GM21529 (cell line): ENCODE results near the gene ACTRT2.

Source experiments
- ATAC-seq: cut with Tn5 transposase; IDR thresholded peaks from one replicate; pipeline ENCODE4 v1.9.1; 2021; ENCODE audit not compliant: unreplicated experiment

ACTRT2 gene

GRCh38 chr1:3021233-3021671, at the start of gene ACTRT2:
ACTRT2 (plus strand) TSS chr1:3021467; CDS start chr1:3021687, 220 bp downstream.
- no peak for ATAC-seq

- no peak for ATAC-seq
These were observed 49.7 kb upstream of the ACTRT2 start for GRCh38 chr1:2971609-2972008.

- ATAC-seq: no peak
These were observed 49.0 kb upstream of the ACTRT2 start for GRCh38 chr1:2972011-2972878.

GRCh38 chr1:2972879-2973575, 48.2 kb upstream of the ACTRT2 start:
- ATAC-seq: no peak

GRCh38 chr1:2973601-2974593, 47.4 kb upstream of the ACTRT2 start:
- no peak for ATAC-seq

- ATAC-seq: no peak
These were observed 46.5 kb upstream of the ACTRT2 start for GRCh38 chr1:2974701-2975301.

- ATAC-seq: no peak
These were observed 45.6 kb upstream of the ACTRT2 start for GRCh38 chr1:2975466-2976179.

GRCh38 chr1:2976180-2976562, 45.1 kb upstream of the ACTRT2 start:
- ATAC-seq: no peak

- no peak for ATAC-seq
These were observed 43.2 kb upstream of the ACTRT2 start for GRCh38 chr1:2977886-2978611.

GRCh38 chr1:2978691-2979190, 42.5 kb upstream of the ACTRT2 start:
- ATAC-seq: no peak

GRCh38 chr1:2979191-2980072, 41.8 kb upstream of the ACTRT2 start:
- no peak for ATAC-seq

GRCh38 chr1:2980073-2980791, 41.0 kb upstream of the ACTRT2 start:
- no peak for ATAC-seq

- ATAC-seq: no peak
These were observed 40.4 kb upstream of the ACTRT2 start for GRCh38 chr1:2980849-2981248.

- no peak for ATAC-seq
These were observed 39.9 kb upstream of the ACTRT2 start for GRCh38 chr1:2981388-2981787.

GRCh38 chr1:2981981-2982614, 39.2 kb upstream of the ACTRT2 start:
- ATAC-seq: no peak

- no peak for ATAC-seq
These were observed 38.5 kb upstream of the ACTRT2 start for GRCh38 chr1:2982615-2983318.
